ENCODE data around the gene PTPN11. TPM values are rescaled to one million over a fixed set of nuclear protein-coding genes. Genes with fewer than 3 reads are reported as not detected.

Gene PTPN11
- total and polyA plus RNA-seq, 2 donors (not counting 3 experiments of a cell fraction or from before 2014, with no cell fraction given), result 36.5 to 107 TPM

GRCh38 chr12:112524676-112525425, 106.1 kb downstream of the PTPN11 start:
- H3K79me2 ChIP-seq (ENCODE audit: control insufficient read depth, insufficient read depth, low read length), result no peaks in the 10 kb centered on the region
- H3K4me2 ChIP-seq (ENCODE audit: insufficient read depth, low read length), result no peak overlapping the region
- no peak overlapping the region for H3K27ac ChIP-seq (ENCODE audit: insufficient read depth, low read depth, low read length)
- no peak for TF ChIP-seq JUN (IDR thresholded peaks at IDR 0.05; ENCODE audit: borderline replicate concordance, insufficient read depth, insufficient read length, low read depth)
- TF ChIP-seq MAX (IDR thresholded peaks at IDR 0.05; ENCODE audit: insufficient read depth, insufficient read length), result no peak
- no peak for TF ChIP-seq CTCF (IDR thresholded peaks at IDR 0.05; ENCODE audit: extremely low read depth in 1 of 2, insufficient read depth in 1 of 2, low read depth in 1 of 2, low read length in 2 of 2)
- TF ChIP-seq EZH2 (IDR thresholded peaks at IDR 0.05; ENCODE audit: borderline replicate concordance, low read depth, low read length, severe bottlenecking), result no peak
- TF ChIP-seq FOS (IDR thresholded peaks at IDR 0.05; ENCODE audit: borderline replicate concordance, insufficient read depth, low read length), result no peak
- no peak for TF ChIP-seq MYC (IDR thresholded peaks at IDR 0.05; ENCODE audit: low read depth, low read length)
- TF ChIP-seq POLR2A (IDR thresholded peaks at IDR 0.05; ENCODE audit: low read depth, low read length), result no peak
- no peak for TF ChIP-seq GATA2 (IDR thresholded peaks at IDR 0.05; ENCODE audit: insufficient read depth, insufficient read length, low read depth, low read length)
- TF ChIP-seq POLR2AphosphoS5 (IDR thresholded peaks at IDR 0.05; ENCODE audit: insufficient read depth, low read depth, low read length), result no peak
- ChIA-PET CTCF (no interaction called here), POLR2A (no interaction called here)
- H3K27me3 ChIP-seq (ENCODE audit: control insufficient read depth in 2 of 2, insufficient read depth in 2 of 2, low read length in 2 of 2), result no peaks in the 10 kb centered on the region
- H3K9me3 ChIP-seq (replicated peaks; ENCODE audit: control insufficient read depth, insufficient read depth, low read length), result no peaks in the 10 kb centered on the region
- no peaks in the 10 kb centered on the region for H4K20me1 ChIP-seq (replicated peaks; ENCODE audit: control insufficient read depth, extremely low read depth, insufficient read depth, low read length)
- no peaks in the 10 kb centered on the region for H3K36me3 ChIP-seq (ENCODE audit: control insufficient read depth in 2 of 2, extremely low read depth in 1 of 2, insufficient read depth in 2 of 2, low read length in 2 of 2)
- H3K4me3 ChIP-seq (replicated peaks in 1 of 3; ENCODE audit: insufficient read depth in 1 of 3, low read depth in 1 of 3, low read length in 3 of 3), result no peak overlapping the region
- dilution Hi-C loops (cut with MboI; ENCODE audit: extremely low pct_ligation_motif_present, low sequenced_read_pairs) (no loop called here), intact Hi-C loops (cut with micrococcal nuclease) (no loop called here)
- H3K9me1 ChIP-seq (replicated peaks; ENCODE audit: control insufficient read depth, extremely low read depth, insufficient read depth, low read length), result no peaks in the 10 kb centered on the region
- FAIRE-seq (no peak), DNase-seq (ENCODE audit: low read depth, low spot score) (no peak)
- H3K4me1 ChIP-seq (ENCODE audit: control insufficient read depth, extremely low read depth, insufficient read depth, low read length), result no peaks in the 10 kb centered on the region
- no peak overlapping the region for H2AFZ ChIP-seq (ENCODE audit: low read depth, low read length)
- no peak overlapping the region for H3K9ac ChIP-seq (replicated peaks; ENCODE audit: extremely low read depth, insufficient read depth, low read length)
- BruUV-seq (replicated peaks), result no TSS peak
